Duodenal mucosa (tissue), 2 donors: Measurements from ENCODE around the gene RFX2.

ENCODE experiments used
- H3K27ac ChIP-seq: one replicate; pipeline ENCODE4 v1.7.0; 2013; ENCODE audit warnings: low read depth, low read length
- H3K27me3 ChIP-seq, 2 donors: one replicate each; pipeline ENCODE4 v1.7.0; 2013; ENCODE audit warnings: low read length in 2 of 2, control low read depth in 1 of 2; ENCODE audit not compliant: insufficient read depth in 2 of 2, control insufficient read depth in 1 of 2
- H3K36me3 ChIP-seq, 2 donors: one replicate each; pipeline ENCODE4 v1.7.0; 2013; ENCODE audit warnings: low read length in 2 of 2, control low read depth in 1 of 2; ENCODE audit not compliant: insufficient read depth in 2 of 2, control insufficient read depth in 1 of 2
- H3K4me1 ChIP-seq, 2 donors: one replicate each; pipeline ENCODE4 v1.7.0; 2013; ENCODE audit warnings: low read length in 2 of 2, control low read depth in 1 of 2; ENCODE audit not compliant: insufficient read depth in 2 of 2, control insufficient read depth in 1 of 2
- H3K4me3 ChIP-seq, 2 donors: one replicate each; pipeline ENCODE4 v1.7.0; 2013; ENCODE audit warnings: low read length in 2 of 2, low read depth in 1 of 2
- H3K9ac ChIP-seq, 2 donors: one replicate each; pipeline ENCODE4 v1.7.0; 2013; ENCODE audit warnings: low read length in 2 of 2, low read depth in 1 of 2
- H3K9me3 ChIP-seq, 2 donors: one replicate each; pipeline ENCODE4 v1.7.0; 2013; ENCODE audit warnings: low read length in 2 of 2, control low read depth in 1 of 2; ENCODE audit not compliant: control insufficient read depth in 1 of 2

RFX2 gene

DNA sequence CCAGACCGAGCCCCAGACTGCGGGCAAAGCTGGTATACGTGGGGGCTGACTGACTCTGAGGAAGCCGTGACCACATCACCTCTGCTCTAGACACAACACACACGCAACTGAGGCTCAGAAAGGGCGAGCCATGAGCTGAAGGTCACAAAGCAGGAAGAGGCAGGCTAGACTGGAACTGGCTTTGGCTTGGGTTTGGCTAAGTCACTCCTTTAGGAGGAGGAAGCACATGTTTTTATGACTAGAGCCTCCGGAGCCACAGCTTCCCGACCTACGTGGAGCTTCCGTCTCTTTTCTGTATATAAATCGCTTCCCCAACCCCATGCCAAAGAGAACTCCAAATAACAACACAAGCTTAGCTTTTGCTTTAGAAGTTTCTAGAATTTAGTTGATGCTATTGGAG, 48.0 kb downstream of the RFX2 start:
- Histone ChIP-seq H3K9me3 (no peaks in the 10 kb centered on the region), H3K9ac (no peak overlapping the region), H3K4me3 (no peak overlapping the region), H3K27ac (peak overlapping the region; percentile 67), H3K36me3 (no peaks in the 10 kb centered on the region), H3K27me3 (no peaks in the 10 kb centered on the region), H3K4me1 (peaks cover 45 to 65% of the 10 kb centered on the region in 2 donors)

DNA sequence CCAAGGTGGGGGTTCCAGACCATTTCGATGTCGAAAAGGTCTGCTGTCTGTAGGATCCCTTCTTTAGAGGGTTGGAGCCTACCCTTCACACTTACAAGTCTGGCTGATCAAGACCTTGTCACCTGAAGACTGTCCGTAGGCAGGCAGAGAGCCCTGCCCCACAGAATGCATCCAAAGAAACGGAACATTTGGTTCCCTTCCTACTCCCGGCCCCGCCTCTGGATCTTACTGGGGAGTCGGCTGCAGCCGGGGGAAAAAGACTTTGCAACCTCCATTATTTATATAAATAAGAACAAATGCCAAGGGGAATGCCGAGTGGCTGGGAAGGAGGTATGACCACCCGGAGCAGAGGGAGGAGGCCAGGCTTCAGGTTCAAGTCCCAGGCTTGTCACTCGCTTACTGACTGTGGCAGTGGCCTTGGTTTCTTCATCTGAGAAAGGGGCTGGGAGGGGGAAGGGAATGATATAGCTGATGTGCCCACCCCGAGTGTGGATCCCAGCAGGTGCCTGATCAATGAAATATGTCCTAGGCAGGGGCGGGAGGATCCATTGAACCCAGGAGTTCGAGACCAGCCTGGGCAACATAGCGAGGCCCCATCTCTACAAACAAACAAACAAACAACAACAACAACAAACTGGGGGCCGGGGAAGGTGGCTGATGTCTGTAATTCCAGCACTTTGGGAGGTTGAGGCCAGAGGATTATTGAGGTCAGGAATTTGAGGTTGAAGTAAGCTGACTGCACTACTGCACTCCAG, 48.7 kb downstream of the RFX2 start:
- H3K4me1 ChIP-seq = peaks cover 45 to 67% of the 10 kb centered on the region in 2 donors
- no peaks in the 10 kb centered on the region for H3K27me3 ChIP-seq
- H3K4me3 ChIP-seq = no peak overlapping the region
- H3K36me3 ChIP-seq = no peaks in the 10 kb centered on the region
- H3K27ac ChIP-seq = peak overlapping the region; percentile 67
- peak overlapping the region in 1 of 2 donors; percentile 10 for H3K9ac ChIP-seq
- H3K9me3 ChIP-seq = no peaks in the 10 kb centered on the region

DNA sequence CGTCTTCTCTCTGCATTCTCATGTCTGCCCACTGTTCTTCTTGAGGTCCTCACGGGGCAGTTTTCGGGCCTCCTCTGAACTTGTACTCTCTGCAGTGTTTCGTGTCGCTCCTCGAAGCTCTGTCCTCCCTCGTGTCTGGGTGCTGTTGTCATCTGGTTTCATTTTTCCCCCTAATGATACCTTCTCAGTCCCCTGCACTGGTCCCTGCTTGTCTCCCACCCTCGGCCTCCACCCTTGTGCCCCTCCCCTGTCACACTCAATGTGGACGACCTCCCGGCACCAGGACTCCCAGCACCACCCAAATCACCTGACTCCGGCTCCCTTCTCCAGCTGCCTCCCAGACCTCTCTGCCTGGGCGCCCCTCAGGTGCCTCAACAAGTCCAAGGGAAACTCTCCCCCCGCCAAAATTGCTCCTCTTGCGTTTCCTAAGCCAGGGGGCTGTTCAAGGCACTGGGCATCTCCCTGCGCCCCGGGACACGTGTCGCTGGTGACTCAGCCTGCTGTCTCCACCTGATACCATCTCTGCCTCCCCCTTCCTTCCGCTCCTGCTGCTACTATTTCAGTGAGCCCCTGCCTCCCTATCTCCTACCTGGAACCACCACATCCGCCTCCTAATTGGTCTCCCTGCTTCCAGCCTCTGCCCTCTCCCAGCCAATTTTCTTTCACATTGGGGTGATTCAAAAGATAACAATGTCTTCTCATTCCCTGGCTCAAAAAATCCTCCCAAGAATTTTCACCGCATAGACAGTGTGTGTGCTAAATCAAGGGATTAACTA, 49.5 kb downstream of the RFX2 start:
- H3K36me3 ChIP-seq = no peaks in the 10 kb centered on the region
- no peaks in the 10 kb centered on the region for H3K27me3 ChIP-seq
- peak overlapping the region; percentile 57 for H3K27ac ChIP-seq
- no peak overlapping the region for H3K4me3 ChIP-seq
- no peak overlapping the region for H3K9ac ChIP-seq
- H3K9me3 ChIP-seq = no peaks in the 10 kb centered on the region
- H3K4me1 ChIP-seq = peaks cover 46 to 68% of the 10 kb centered on the region in 2 donors

DNA sequence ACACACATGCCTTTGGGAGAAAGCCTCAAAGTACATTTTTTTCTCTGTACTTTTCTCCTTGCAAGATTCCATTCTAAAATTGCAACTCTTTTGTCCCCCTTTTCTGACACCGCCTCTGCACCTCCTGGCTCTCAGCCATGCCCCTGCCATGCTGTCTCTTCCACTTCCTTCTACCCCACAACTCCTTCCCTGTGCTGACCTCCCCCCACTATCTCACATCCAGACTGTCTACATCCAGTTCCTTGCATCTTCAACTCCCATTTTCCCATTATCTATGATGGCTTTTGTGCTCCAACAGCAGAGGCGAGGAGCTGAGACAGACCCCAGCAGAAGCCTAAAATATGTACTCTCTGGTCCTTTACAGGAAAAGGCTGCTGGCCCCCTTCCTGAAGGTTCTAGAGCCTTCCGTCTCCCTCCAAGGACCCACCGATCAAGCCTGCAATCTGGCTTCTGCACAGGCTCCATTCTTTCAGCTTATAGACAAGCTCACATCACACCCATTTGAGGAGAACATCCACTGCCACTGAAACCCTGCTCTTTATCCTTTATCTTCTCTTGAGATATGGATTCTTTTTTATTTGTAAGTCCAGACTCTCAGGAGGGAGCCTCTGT, 50.2 kb downstream of the RFX2 start:
- Histone ChIP-seq H3K4me1 (peaks cover 39 to 65% of the 10 kb centered on the region in 2 donors), H3K9me3 (no peaks in the 10 kb centered on the region), H3K4me3 (no peak overlapping the region), H3K36me3 (no peaks in the 10 kb centered on the region), H3K27ac (no peak overlapping the region), H3K27me3 (no peaks in the 10 kb centered on the region), H3K9ac (no peak overlapping the region)

DNA sequence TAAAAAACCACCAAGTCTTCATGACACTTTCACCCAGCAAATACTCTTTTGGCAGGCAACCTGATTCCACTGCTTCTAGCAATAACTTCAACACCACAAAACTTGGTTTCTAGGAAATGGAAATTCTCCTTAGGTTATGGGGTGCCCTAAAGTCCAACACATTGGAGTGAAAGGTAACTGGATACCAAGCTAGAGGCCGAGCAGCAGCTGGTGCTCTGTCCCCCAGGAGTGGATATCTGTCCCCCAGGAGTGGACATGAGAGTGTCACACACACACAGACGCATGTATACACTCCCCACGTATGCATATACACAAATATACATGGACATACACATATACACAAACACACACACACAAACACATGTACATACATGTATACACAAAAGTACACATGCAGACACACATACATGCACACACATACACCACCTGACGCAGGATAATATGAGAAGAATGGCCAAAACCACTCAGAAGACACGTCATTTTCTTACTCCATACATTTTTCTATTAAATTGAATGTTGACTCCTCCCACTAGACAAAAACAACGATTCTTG, 50.8 kb downstream of the RFX2 start:
- Histone ChIP-seq H3K4me1 (peaks cover 37 to 63% of the 10 kb centered on the region in 2 donors), H3K36me3 (no peaks in the 10 kb centered on the region), H3K9me3 (no peaks in the 10 kb centered on the region), H3K27ac (no peak overlapping the region), H3K4me3 (no peak overlapping the region), H3K27me3 (no peaks in the 10 kb centered on the region), H3K9ac (no peak overlapping the region)

DNA sequence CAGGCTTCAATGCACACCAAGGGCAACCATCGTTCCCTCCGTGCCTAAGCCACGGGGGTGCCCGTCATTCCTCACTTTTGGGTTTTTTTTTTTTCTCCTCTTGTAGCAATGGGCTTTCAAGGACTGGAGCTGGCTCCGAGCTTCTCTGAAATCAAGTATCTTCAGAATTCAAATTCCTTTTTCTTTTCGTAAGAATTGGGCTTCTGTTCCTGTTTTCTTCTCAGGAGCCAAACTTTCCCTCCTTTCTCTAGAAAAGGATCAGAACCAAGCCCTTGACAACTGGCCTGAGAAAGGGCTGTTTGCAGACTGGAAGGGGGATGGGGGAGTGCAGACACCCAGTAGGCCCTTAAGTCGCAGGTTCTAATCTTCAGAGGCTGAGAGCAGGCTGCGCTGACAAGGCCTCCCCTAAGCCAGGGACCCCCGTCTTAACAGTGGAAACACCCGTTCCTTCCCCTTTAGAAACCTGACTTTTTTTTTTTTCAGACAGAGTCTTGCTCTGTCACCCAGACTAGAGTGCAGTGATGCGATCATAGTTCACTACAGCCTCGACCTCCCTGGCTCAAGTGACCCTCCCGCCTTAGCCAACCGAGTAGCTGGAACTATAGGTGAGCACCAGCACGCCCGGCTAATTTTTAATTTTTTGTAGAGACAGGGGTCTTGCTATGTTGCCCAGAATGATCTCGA, 51.6 kb downstream of the RFX2 start:
- H3K27me3 ChIP-seq = no peaks in the 10 kb centered on the region
- H3K4me1 ChIP-seq = peaks cover 34 to 56% of the 10 kb centered on the region in 2 donors
- H3K9ac ChIP-seq = no peak overlapping the region
- no peak overlapping the region for H3K27ac ChIP-seq
- no peaks in the 10 kb centered on the region for H3K36me3 ChIP-seq
- no peaks in the 10 kb centered on the region for H3K9me3 ChIP-seq
- H3K4me3 ChIP-seq = no peak overlapping the region

DNA sequence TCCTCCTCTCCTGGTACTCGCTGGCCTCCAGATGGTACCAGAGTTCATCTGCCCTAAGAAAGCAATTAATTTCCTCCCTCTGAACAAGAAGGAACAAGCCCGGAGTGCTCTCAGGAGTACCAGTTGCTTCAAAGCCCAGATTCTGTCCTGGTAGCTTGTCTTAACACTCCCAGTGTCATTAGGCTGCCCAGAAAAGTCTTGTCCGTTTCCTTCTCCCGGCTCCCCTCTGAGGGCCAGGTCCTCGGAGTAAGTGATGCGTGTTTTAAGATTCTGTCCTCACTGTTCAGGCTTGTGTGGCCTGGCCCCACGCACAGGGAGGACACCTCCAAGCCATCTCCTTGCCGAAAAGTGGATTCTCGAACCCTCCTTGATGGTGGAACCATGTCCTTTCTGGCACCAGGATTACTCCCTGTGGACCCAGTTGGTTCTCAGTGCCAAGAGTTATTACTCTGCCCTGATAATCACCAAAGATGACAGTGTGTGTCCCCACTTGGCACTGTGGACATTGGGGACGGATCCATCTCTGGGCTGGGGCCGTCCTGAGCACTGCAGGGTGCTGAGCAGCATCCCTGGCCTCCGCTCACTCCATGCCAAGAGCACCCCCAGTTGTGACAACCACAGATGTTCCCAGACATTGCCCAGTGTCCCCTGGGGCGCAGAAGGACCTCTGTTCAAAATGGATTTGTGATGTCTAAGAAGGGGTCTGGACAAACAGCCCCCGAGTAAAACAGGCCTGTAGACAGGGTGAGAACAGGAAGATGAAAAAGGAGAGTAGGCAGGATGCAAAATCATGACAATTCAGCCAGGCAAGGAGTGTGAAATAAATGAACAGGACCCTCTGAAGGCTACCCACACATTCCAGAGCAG, 52.4 kb downstream of the RFX2 start:
- Histone ChIP-seq H3K4me3 (no peak overlapping the region), H3K36me3 (no peaks in the 10 kb centered on the region), H3K27me3 (no peaks in the 10 kb centered on the region), H3K27ac (peak overlapping the region; percentile 67), H3K9me3 (no peaks in the 10 kb centered on the region), H3K9ac (no peak overlapping the region), H3K4me1 (peaks cover 34 to 48% of the 10 kb centered on the region in 2 donors)

DNA sequence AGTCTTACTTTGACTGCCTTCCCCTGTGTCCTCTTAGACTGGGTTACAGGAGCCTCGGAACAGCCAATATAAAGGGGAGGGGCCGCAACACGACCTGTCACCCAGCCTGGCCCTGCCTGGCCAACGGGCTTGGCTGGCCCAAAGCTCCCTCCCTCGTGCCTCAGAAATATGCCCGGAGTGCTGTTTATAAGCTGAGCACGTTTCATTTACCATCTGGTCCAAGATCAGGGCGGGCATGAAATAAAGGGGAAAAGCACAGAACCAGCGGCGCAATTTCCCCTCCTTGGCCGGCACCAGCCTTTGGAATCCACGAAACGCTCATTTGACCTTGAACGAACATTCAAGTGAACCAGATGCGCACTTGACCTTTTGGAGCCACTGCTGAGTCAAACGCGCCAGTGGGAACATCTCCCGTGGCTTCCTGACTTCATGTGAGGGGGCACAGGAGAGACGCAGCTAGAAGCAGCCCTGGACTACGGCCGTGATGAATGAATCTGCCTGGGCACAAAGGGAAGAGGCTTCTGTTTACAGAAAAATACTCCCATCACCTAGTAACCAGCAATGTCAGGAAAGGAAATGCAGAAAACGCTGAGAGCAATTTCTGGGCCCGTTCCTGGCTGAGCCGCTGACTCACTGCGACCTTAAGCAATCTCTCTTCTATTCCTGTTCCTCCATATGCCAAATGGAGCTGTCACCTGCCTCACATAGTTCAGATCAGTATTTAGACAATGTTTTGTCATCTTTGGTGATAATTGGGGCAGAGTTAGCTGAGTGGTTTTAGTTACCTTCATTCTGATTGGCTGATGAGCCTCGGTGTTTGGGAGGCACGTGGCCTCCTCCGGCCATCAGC, 53.3 kb downstream of the RFX2 start:
- H3K9me3 ChIP-seq = no peaks in the 10 kb centered on the region
- peaks cover 26 to 40% of the 10 kb centered on the region in 2 donors for H3K4me1 ChIP-seq
- no peaks in the 10 kb centered on the region for H3K36me3 ChIP-seq
- H3K9ac ChIP-seq = peak overlapping the region; percentile 15 to 59
- peak overlapping the region in 1 of 2 donors; percentile 46 for H3K4me3 ChIP-seq
- H3K27ac ChIP-seq = peak overlapping the region; percentile 67
- H3K27me3 ChIP-seq = no peaks in the 10 kb centered on the region
